Panc1 (cell line): ENCODE data around the gene FAM81B. TPM values are rescaled to one million over a fixed set of nuclear protein-coding genes. Genes with fewer than 3 reads are reported as not detected.

Experiments
- ATAC-seq: fragments of 200-7000 bp; cut with Tn5 transposase; 2 replicates; pipeline ENCODE4 v1.9.1; 2020; ENCODE audit warnings: mild to moderate bottlenecking, moderate library complexity
- BruUV-seq: library from RNA; stranded (reverse); fragments of 400-500 nt; replicated peaks from 2 replicates; lab custom pipeline; 2021; lab: Mats Ljungman, UMichigan
- CTCF ChIA-PET: fragments of 300-600 bp; sonication (Branson Sonifier 250); formaldehyde crosslinking; loops from one replicate; lab custom pipeline; 2022; ENCODE audit warnings: antibody characterized with exemption; lab: Charles Lee
- POLR2A ChIA-PET: fragments of 300-600 bp; sonication (Branson Sonifier 250); formaldehyde crosslinking; loops from one replicate; lab custom pipeline; 2022; ENCODE audit warnings: antibody characterized with exemption; lab: Charles Lee
- DNase-seq: peaks from one replicate; pipeline ENCODE4 v3.0.0-alpha.2; 2010; ENCODE audit warnings: low read depth, low spot score
- H3K27ac ChIP-seq: 2 replicates; pipeline ENCODE4 v1.5.1; 2011; ENCODE audit warnings: mild to moderate bottlenecking, low read length, inconsistent platforms
- H3K27me3 ChIP-seq: fragments of 200-500 bp; sonication (Bioruptor generic); 2 replicates; pipeline ENCODE4 v1.6.0; 2014; ENCODE audit warnings: low read length, inconsistent platforms; ENCODE audit not compliant: control insufficient read depth, insufficient read depth
- H3K36me3 ChIP-seq: fragments of 200-500 bp; sonication (Bioruptor generic); 2 replicates; pipeline ENCODE4 v1.5.1; 2014; ENCODE audit warnings: inconsistent platforms, mild to moderate bottlenecking, low read length, moderate library complexity; ENCODE audit not compliant: control insufficient read depth, insufficient read depth
- H3K4me1 ChIP-seq: 2 replicates; pipeline ENCODE4 v1.5.1; 2011; ENCODE audit warnings: inconsistent platforms, mild to moderate bottlenecking, low read length, moderate library complexity; ENCODE audit not compliant: control insufficient read depth, insufficient read depth
- H3K4me3 ChIP-seq, 2 experiments: 2 replicates each; pipeline ENCODE4 v1.5.1; 2011 to 2012; ENCODE audit warnings: low read depth in 2 of 2, low read length in 2 of 2, mild to moderate bottlenecking in 2 of 2, inconsistent platforms in 1 of 2, moderate library complexity in 1 of 2
- H3K9me3 ChIP-seq: fragments of 200-500 bp; sonication (Bioruptor generic); 2 replicates; pipeline ENCODE4 v1.5.1; 2014; ENCODE audit warnings: low read depth, mild to moderate bottlenecking, inconsistent platforms, low read length, moderate library complexity; ENCODE audit not compliant: control insufficient read depth, insufficient read depth
- CTCF ChIP-seq: fragments of 450-650 bp; IDR thresholded peaks from 2 replicates; pipeline ENCODE4 v1.5.1; 2017; ENCODE audit warnings: mild to moderate bottlenecking
- POLR2AphosphoS5 ChIP-seq: IDR thresholded peaks from 2 replicates; pipeline ENCODE4 v1.6.1; 2012; ENCODE audit warnings: mild to moderate bottlenecking, low read depth, low read length, moderate library complexity
- REST ChIP-seq, 2 experiments: IDR thresholded peaks; 2 replicates each; pipeline ENCODE4 v1.6.1; 2011 to 2012; ENCODE audit warnings: low read depth in 2 of 2, control low read depth in 1 of 2, low read length in 1 of 2, mild to moderate bottlenecking in 1 of 2, moderate library complexity in 1 of 2; ENCODE audit not compliant: insufficient read depth in 1 of 2
- SIN3A ChIP-seq: IDR thresholded peaks from 2 replicates; pipeline ENCODE4 v1.6.1; 2012; ENCODE audit warnings: low read depth, mild to moderate bottlenecking, low read length, moderate library complexity, borderline replicate concordance; ENCODE audit not compliant: insufficient read depth
- TCF7L2 ChIP-seq: IDR thresholded peaks from 2 replicates; pipeline ENCODE4 v1.6.1; 2011; ENCODE audit warnings: mild to moderate bottlenecking, low read depth, low read length, inconsistent platforms
- in situ Hi-C: cut with HindIII; loops from 2 replicates; pipeline ENCODE4 v1.10.0; 2016; ENCODE audit warnings: low sequenced_read_pairs, low pct_unique_long_range_greater_than_20kb
- intact Hi-C: fragments of 100-400 bp; cut with micrococcal nuclease; formaldehyde crosslinking; loops from one replicate; pipeline ENCODE4 v1.10.0; 2022; ENCODE audit not compliant: unreplicated experiment
- total RNA-seq: library from RNA; stranded (reverse); gene quantifications from one replicate; pipeline ENCODE4 v1.2.1, GENCODE V29; 2021; ENCODE audit not compliant: unreplicated experiment

Gene FAM81B
- total RNA-seq, 1 experiment from 2014 or later: not detected

- Histone ChIP-seq H3K9me3 (no peaks in the 10 kb centered on the region), H3K36me3 (no peaks in the 10 kb centered on the region), H3K4me3 (no peak overlapping the region), H3K27ac (no peak overlapping the region), H3K4me1 (no peaks in the 10 kb centered on the region), H3K27me3 (no peaks in the 10 kb centered on the region; the same call in 1 of the 2 replicates)
- no TSS peak for BruUV-seq
- TF ChIP-seq REST (IDR thresholded peaks at IDR 0.05; ENCODE audit: insufficient read depth in 1 of 2, low read depth in 2 of 2, low read length in 1 of 2): no peak
- TF ChIP-seq SIN3A: no peak
- no peak for TF ChIP-seq TCF7L2
- no peak for TF ChIP-seq CTCF
- no peak for TF ChIP-seq POLR2AphosphoS5
- in situ Hi-C loops: no loop called here
- intact Hi-C loops: no loop called here
- ChIA-PET POLR2A (no interaction called here), CTCF (no interaction called here)
- ATAC-seq (no peak), DNase-seq (no peak)
These were observed 17.1 kb upstream of the FAM81B start for GRCh38 chr5:95374061-95374460.

- ChIA-PET CTCF (no interaction called here), POLR2A (no interaction called here)
- Histone ChIP-seq H3K27me3 (no peaks in the 10 kb centered on the region; the same call in 1 of the 2 replicates), H3K4me1 (no peaks in the 10 kb centered on the region), H3K27ac (no peak overlapping the region), H3K9me3 (no peaks in the 10 kb centered on the region), H3K36me3 (no peaks in the 10 kb centered on the region), H3K4me3 (no peak overlapping the region)
- in situ Hi-C loops: no loop called here
- no peak for DNase-seq
- intact Hi-C loops: no loop called here
- TF ChIP-seq POLR2AphosphoS5 (no peak), CTCF (no peak), REST (IDR thresholded peaks at IDR 0.05; ENCODE audit: insufficient read depth in 1 of 2, low read depth in 2 of 2, low read length in 1 of 2) (no peak), TCF7L2 (no peak), SIN3A (no peak)
- BruUV-seq: no TSS peak
- ATAC-seq: no peak
These were observed 15.6 kb upstream of the FAM81B start for GRCh38 chr5:95375591-95375990.
